T1000 (cell line): ENCODE measurements around the gene PXMP2.
A peak's percentile ranks its signal among the peaks of the same experiment; 100 is the strongest.

ENCODE experiments used
- DNase-seq: peaks from one replicate; lab custom pipeline; 2025; ENCODE audit warnings: mixed read lengths; lab: John Stamatoyannopoulos, UW

Gene PXMP2

DNA sequence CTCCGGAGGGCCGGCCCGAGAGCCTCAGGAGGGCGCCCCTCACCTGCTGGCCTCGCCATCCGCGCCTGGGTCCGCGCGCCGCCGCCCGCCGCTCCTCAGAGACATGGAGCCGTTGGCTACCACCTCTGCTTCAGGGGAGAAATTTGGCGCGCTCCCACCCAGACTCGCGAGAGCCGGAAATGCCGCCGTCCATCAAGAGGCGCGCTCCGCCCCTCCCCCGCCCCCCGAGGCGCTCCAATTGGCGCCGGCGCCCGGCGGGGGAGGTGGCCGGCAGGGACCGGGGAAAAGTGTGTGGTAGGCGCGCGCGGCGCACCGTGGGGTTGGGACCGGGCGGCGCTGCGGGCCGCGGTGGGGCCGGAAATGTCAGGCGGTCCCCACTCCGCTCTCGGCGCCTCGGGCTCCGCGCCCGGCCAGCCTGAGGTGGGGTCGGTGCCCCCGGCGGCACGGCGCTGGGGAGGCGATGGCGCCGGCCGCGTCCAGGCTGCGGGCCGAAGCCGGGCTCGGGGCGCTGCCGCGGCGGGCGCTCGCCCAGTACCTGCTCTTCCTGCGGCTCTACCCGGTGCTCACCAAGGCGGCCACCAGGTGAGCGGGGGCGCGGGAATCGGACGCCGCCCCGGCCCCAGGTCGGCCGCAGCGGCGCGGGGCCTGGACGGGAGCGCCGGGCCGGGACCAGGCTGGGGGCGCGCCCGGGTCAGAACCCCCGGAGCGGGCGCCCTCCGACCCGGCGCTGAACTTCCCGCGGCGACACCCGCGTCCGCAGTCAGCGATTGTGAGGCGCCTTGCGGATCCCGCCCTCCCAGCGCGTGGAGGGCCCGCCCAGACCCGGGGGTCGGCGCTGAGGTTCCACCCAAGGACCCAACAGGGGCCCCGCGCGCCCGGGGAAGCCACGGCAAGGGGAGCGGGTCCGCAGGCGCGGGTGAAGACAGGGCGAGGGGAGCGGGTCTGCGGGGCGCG is at the start of gene PXMP2, which contains the start of gene POLE:
PXMP2 (plus strand) TSS at position 377 of the 954 bp plus-strand sequence; CDS start at position 461, 84 bp downstream.
POLE (minus strand) TSS at position 132 of the 954 bp plus-strand sequence; CDS start at position 105, 27 bp downstream.
- DNase-seq, result peak; percentile 83

DNA sequence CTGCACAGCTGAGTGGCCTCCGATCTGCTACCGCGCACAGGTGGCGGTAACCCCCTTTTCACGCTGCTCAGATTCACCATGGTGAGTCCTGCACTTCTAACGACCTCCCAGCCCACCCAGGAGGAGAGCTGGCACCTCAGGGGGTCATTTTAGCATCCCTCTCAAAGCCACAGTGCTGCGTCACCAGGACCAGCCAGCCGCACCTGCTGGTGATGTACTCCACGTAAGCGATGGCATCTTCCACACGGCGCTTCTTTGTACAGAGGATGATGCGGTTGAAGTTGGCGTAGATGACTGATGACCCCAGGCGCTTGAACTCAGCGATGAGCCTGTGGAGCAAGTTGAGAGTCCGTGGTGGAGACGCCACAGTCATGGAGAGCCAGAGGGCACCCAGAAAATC is 49.6 kb upstream of the PXMP2 start:
- DNase-seq, result no peak

DNA sequence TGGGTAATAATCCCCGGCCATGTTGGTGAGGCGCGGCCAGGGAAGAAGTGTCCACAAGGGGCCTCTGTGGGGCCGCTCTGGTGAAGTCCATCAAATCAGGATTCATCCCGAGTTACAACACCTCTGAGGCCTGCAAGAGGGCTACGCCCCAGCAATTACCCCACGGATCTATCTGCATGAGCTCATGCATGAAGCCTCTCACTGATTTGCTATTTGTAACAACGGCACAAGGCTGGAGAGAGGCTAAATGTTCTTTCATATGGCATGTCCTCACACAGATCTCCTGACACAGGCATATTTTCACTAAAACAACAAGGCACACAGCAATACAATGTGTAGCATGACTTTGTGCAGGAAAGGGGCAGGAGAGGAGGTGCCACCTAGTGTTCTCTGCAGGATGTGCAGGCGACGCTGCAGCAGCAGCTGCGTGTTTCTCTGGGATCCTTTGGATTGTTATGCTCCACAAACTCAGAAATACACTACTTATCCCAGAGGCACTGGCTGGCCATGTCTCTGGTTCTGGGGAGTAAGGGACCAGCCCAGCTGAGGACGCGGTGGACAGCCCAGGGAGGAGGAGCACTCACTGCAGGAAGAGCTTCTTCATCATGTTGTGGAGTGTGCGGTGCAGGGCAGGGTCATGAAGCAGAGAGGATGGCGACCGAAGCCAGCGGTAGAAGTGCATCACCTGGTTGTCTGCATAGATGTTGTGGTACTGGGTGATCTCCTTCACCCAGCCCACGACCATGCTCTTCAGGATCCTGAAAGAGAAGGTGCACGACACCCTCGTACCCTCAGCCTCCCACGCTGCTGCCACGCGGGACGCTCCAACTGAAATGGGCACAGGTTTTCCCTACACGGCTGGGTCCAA is 48.6 kb upstream of the PXMP2 start:
- DNase-seq, result no peak

DNA sequence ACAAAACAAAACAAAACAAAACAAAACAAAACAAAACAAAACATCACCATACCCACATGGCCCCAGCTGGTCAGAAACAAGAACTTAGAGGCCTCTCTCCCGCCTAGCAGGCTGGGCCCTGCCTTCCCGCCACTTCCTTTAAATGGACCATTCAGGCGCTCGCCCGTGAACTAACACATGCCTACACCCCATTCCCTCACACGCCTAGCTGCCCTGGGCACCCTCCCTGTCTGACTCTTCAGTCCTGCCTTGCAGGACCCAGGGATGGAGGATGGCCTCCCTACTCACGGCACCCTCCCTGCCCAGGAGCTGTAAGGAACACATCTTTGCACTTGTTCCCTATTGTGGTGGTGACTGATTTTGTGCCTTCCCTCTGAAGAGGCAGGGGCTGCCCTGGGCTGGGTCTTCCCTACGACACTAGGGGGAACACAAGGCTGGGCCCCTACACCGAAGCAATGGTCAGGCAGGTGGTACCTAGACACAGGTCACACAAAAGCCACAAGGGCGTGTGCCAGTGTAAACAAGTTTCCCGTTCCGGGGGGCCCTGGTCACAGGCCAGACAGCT is 47.3 kb upstream of the PXMP2 start:
- DNase-seq, result no peak

GRCh38 chr12:132640936-132641335 is 46.5 kb upstream of the PXMP2 start:
- DNase-seq, result no peak

GRCh38 chr12:132641811-132642650 is 45.4 kb upstream of the PXMP2 start:
- DNase-seq, result no peak

DNA sequence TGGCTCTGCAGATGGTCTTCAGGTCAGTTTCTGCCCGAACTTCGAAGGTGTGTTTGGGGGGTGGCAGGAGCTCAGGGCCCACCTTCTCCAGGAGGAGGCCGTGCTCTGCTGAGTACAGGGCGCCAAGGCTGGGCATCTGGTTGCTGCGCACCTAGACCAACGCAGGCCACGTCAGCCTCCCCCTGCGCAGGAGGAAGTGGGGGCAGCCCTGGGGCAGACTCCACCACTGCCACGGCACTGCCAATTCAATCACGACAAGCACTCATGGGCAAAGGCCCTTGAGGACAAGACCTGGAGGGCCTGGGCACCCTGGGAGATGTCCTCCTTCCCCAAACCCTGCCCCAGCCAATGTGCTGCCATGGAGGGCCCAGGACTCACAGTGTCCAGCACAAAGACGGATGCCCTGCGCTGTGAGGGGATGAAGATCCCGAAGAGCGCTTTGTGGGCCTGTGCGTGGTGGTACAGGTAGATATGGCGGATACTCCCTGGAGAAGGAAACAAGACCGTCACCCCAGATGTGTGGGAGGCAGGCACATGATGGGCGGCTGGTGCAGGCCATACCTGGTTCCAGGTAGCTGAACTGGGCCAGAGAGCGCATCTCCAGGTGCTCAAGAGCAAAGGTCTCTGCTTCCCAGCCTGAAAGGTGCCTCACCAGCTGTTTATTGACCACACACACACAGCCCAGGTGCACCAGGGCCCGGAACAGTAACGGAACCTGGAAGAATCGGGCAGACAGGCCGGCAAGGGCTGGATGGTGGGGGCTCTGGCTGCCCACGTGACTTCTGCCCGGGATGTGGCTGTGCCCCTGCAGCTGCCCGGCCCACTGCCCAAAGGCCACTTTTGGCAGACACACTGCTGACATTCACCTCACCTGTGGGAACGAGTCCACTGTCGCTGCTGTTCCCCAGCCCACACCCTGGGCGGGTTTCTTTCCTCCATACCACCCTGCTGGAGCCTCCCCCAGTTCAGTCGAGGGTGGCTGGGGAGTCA is 44.2 kb upstream of the PXMP2 start:
- no peak for DNase-seq

- DNase-seq, result no peak
Measured at GRCh38 chr12:132646850-132647249, 40.5 kb upstream of the PXMP2 start.

GRCh38 chr12:132647858-132648257 is 39.5 kb upstream of the PXMP2 start:
- DNase-seq, result no peak

DNA sequence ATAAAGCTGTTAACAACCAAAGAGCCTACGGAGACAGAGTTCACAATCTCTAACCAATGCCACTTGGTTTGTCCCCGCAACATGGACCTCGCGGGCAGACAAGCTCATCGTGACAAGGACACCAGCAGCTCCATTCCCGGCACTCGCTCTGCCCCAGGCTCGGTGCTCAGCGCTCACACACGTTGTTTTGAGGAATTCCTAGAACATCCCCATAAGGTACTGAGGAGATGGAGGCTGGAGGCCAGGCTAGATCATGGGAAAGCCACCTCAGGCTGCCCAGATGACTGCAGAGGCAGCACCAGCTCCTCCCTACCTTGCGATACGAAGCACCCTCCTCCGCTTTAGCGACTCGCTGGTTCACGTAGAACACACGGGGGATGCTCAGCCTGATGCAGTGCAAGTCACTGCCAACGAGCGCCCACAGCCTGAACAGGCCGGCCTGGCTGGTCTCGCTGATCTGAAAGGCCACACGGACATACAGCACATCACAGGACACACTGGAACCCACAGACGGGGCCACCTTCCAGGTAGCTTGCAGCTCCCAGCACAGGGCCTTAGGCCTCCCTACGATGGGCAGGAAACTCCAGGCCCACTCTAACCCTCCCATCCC is 38.7 kb upstream of the PXMP2 start:
- no peak for DNase-seq

- DNase-seq, result no peak
Measured at GRCh38 chr12:132649226-132649945, 38.0 kb upstream of the PXMP2 start.

- DNase-seq, result no peak
Measured at GRCh38 chr12:132651444-132652100, 35.8 kb upstream of the PXMP2 start.

- no peak for DNase-seq
Measured at GRCh38 chr12:132653567-132654290, 33.7 kb upstream of the PXMP2 start.

GRCh38 chr12:132657004-132657727 is 30.2 kb upstream of the PXMP2 start:
- DNase-seq, result no peak

GRCh38 chr12:132658149-132658894 is 29.1 kb upstream of the PXMP2 start:
- DNase-seq, result no peak

DNA sequence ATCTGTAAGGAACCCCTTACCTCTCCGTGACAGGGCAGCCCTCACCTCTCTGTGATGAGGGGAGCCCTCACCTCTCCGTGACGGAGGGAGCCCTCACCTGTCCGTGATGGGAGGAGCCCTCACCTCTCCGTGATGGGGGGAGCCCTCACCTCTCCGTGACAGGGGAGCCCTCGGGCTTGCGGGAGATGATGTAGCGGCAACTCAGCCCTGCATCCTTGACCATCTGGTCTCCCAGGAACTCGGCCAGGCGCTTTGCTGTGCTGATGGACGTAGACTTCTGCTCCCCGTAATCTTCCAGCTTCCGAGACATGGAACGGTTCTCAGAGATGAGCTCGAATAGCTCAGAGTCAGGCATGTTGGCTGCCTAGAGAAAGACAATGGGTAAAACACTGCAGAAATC is 28.2 kb upstream of the PXMP2 start:
- DNase-seq, result no peak
